ENCODE data around the gene CCM2L. TPM values are rescaled to one million over a fixed set of nuclear protein-coding genes. Genes with fewer than 3 reads are reported as not detected.

CCM2L gene
- polyA plus RNA-seq, 1 of the 3 experiments (the other 2 are of a cell fraction) = not detected

GRCh38 chr20:31974951-31975487 is 35.2 kb upstream of the CCM2L start:
- Histone ChIP-seq H3K4me2 (no peak overlapping the region), H3K4me1 (ENCODE audit: control insufficient read depth in 1 of 2, insufficient read depth in 2 of 2, low read depth in 1 of 2, low read length in 1 of 2) (peaks cover 0 to 6% of the 10 kb centered on the region in 2 experiments; a peak in 2 of 4 replicates), H3K4me3 (ENCODE audit: low read depth in 2 of 2, low read length in 1 of 2) (no peak overlapping the region), H3K9ac (no peak overlapping the region), H3K36me3 (replicated peaks in 1 of 2; ENCODE audit: control insufficient read depth in 1 of 2, insufficient read depth in 2 of 2, low read length in 1 of 2) (no peaks in the 10 kb centered on the region), H3F3A (replicated peaks; ENCODE audit: insufficient read depth) (no peaks in the 10 kb centered on the region), H2AFZ (ENCODE audit: low read depth) (no peak overlapping the region), H4K20me1 (ENCODE audit: insufficient read depth) (no peaks in the 10 kb centered on the region), H3K79me2 (ENCODE audit: insufficient read depth) (no peaks in the 10 kb centered on the region), H3K9me3 (no peaks in the 10 kb centered on the region), H3K27ac (ENCODE audit: low read depth in 2 of 2, low read length in 1 of 2) (no peak overlapping the region), H3K27me3 (ENCODE audit: insufficient read depth) (peaks cover 3% of the 10 kb centered on the region; the same call in 1 of the 2 replicates), H3K9me2 (no peaks in the 10 kb centered on the region)
- TF ChIP-seq RXRA (IDR thresholded peaks at IDR 0.05; ENCODE audit: borderline replicate concordance, low read depth) (no peak), NRF1 (IDR thresholded peaks at IDR 0.05; ENCODE audit: low read depth, low read length) (no peak), CHD2 (IDR thresholded peaks at IDR 0.05; ENCODE audit: low read length, partially characterized antibody) (no peak), RFX5 (IDR thresholded peaks at IDR 0.05; ENCODE audit: low read length) (no peak), RCOR1 (IDR thresholded peaks at IDR 0.05; ENCODE audit: low read length) (no peak), EP300 (IDR thresholded peaks at IDR 0.05; ENCODE audit: borderline replicate concordance in 1 of 2, low read depth in 1 of 2, low read length in 1 of 2) (no peak), FOXM1 (IDR thresholded peaks at IDR 0.05; ENCODE audit: low read depth) (no peak)
- CTCF ChIA-PET = interaction anchor here (0.8 to 1.2 kb wide), 2 partner anchors 117 to 128 kb away, joined by 3 to 4 read pairs; no protein-coding TSS in a partner anchor
- WGBS (ENCODE audit: low lambda C conversion rate) = 70% methylated on average over 7 of the region's 10 CpGs
- POLR2A ChIA-PET = no interaction called here
- no peak for DNase-seq

GRCh38 chr20:31975874-31976273 is 34.4 kb upstream of the CCM2L start:
- no peak overlapping the region for H3K27ac ChIP-seq (ENCODE audit: low read depth in 2 of 2, low read length in 1 of 2)
- H3K79me2 ChIP-seq (ENCODE audit: insufficient read depth) = no peaks in the 10 kb centered on the region
- no peaks in the 10 kb centered on the region for H3K9me2 ChIP-seq
- H3K9ac ChIP-seq = no peak overlapping the region
- 41% methylated on average over 2 of the region's 2 CpGs for WGBS (ENCODE audit: low lambda C conversion rate)
- no peak overlapping the region for H3K4me3 ChIP-seq (ENCODE audit: low read depth in 2 of 2, low read length in 1 of 2)
- POLR2A ChIA-PET = no interaction called here
- no peak for TF ChIP-seq CHD2 (IDR thresholded peaks at IDR 0.05; ENCODE audit: low read length, partially characterized antibody)
- H3K9me3 ChIP-seq = no peaks in the 10 kb centered on the region
- H3K36me3 ChIP-seq (replicated peaks in 1 of 2; ENCODE audit: control insufficient read depth in 1 of 2, insufficient read depth in 2 of 2, low read length in 1 of 2) = no peaks in the 10 kb centered on the region
- no peak overlapping the region for H3K4me2 ChIP-seq
- H3K4me1 ChIP-seq (ENCODE audit: control insufficient read depth in 1 of 2, insufficient read depth in 2 of 2, low read depth in 1 of 2, low read length in 1 of 2) = peaks cover 0 to 3% of the 10 kb centered on the region in 2 experiments; a peak in 1 of 4 replicates
- no peak overlapping the region for H2AFZ ChIP-seq (ENCODE audit: low read depth)
- DNase-seq = no peak
- H4K20me1 ChIP-seq (ENCODE audit: insufficient read depth) = no peaks in the 10 kb centered on the region
- H3F3A ChIP-seq (replicated peaks; ENCODE audit: insufficient read depth) = no peaks in the 10 kb centered on the region
- no peaks in the 10 kb centered on the region; the same call in 1 of the 2 replicates for H3K27me3 ChIP-seq (ENCODE audit: insufficient read depth)
- CTCF ChIA-PET = interaction anchor here (0.8 to 1.2 kb wide), 2 partner anchors 116 to 129 kb away, joined by 3 to 4 read pairs; no protein-coding TSS in a partner anchor

- Histone ChIP-seq H4K20me1 (ENCODE audit: insufficient read depth) (no peaks in the 10 kb centered on the region), H3K27ac (ENCODE audit: low read depth in 2 of 2, low read length in 1 of 2) (no peak overlapping the region), H3K79me2 (ENCODE audit: insufficient read depth) (no peaks in the 10 kb centered on the region), H3K9me3 (no peaks in the 10 kb centered on the region), H3K36me3 (replicated peaks in 1 of 2; ENCODE audit: control insufficient read depth in 1 of 2, insufficient read depth in 2 of 2, low read length in 1 of 2) (no peaks in the 10 kb centered on the region), H3F3A (replicated peaks; ENCODE audit: insufficient read depth) (no peaks in the 10 kb centered on the region), H2AFZ (ENCODE audit: low read depth) (no peak overlapping the region), H3K9me2 (no peaks in the 10 kb centered on the region), H3K9ac (no peak overlapping the region), H3K4me1 (ENCODE audit: control insufficient read depth in 1 of 2, insufficient read depth in 2 of 2, low read depth in 1 of 2, low read length in 1 of 2) (peaks cover 0 to 3% of the 10 kb centered on the region in 2 experiments; a peak in 1 of 4 replicates), H3K27me3 (ENCODE audit: insufficient read depth) (no peaks in the 10 kb centered on the region; the same call in 1 of the 2 replicates), H3K4me2 (no peak overlapping the region), H3K4me3 (ENCODE audit: low read depth in 2 of 2, low read length in 1 of 2) (no peak overlapping the region)
- DNase-seq = no peak
- ChIA-PET POLR2A (no interaction called here), CTCF (interaction anchor here (0.6 to 1.1 kb wide), 2 partner anchors 24 to 55 kb away, joined by 3 to 4 read pairs; no protein-coding TSS in a partner anchor)
- TF ChIP-seq REST (IDR thresholded peaks at IDR 0.05; ENCODE audit: low read depth, low read length) (no peak), ZBTB33 (IDR thresholded peaks at IDR 0.05; ENCODE audit: borderline replicate concordance, low read depth) (no peak), FOXJ3 (CRISPR knock-in tag; IDR thresholded peaks at IDR 0.05) (no peak), FOXM1 (IDR thresholded peaks at IDR 0.05; ENCODE audit: low read depth) (no peak)
- WGBS (ENCODE audit: low lambda C conversion rate) = 16% methylated on average over 2 of the region's 4 CpGs
These were observed 33.2 kb upstream of the CCM2L start for GRCh38 chr20:31977080-31977479.

All from SK-N-SH (cell line).